Skeletal muscle tissue (tissue), 1 donor: ENCODE results near the gene LRRIQ3. TPM values are rescaled to one million over a fixed set of nuclear protein-coding genes. Genes with fewer than 3 reads are reported as not detected.

Source experiments
- total RNA-seq: library from RNA; depleted of rRNA; stranded (reverse); fragments of >200 nt; gene quantifications from one replicate; pipeline ENCODE4 v1.2.3, GENCODE V29; 2014

Gene LRRIQ3
- total RNA-seq, 1 donor from 2014 or later = 1.0 TPM

Other genes with a start within 250 kb of the LRRIQ3 start
- gene FPGT, start 66 bp upstream of the LRRIQ3 start, total RNA-seq = 15.1 TPM
- gene TNNI3K, start 37.2 kb upstream of the LRRIQ3 start, total RNA-seq = 2.1 TPM